Renal pelvis (tissue), 4 donors: Measurements from ENCODE around the gene TAMALIN. TPM values are rescaled to one million over a fixed set of nuclear protein-coding genes. Genes with fewer than 3 reads are reported as not detected.

Experiments
- DNase-seq: peaks from one replicate; pipeline ENCODE4 v3.0.0-alpha.2; 2013
- polyA plus RNA-seq, 3 donors: library from polyadenylated mRNA; unstranded; fragments of 120-200 nt; gene quantifications; one replicate each; pipeline ENCODE4 v1.2.1, GENCODE V29; 2013; ENCODE audit not compliant: insufficient read length in 3 of 3

Gene TAMALIN
- polyA plus RNA-seq, 3 donors: 17.7 to 20.3 (median 19.3) TPM

DNA sequence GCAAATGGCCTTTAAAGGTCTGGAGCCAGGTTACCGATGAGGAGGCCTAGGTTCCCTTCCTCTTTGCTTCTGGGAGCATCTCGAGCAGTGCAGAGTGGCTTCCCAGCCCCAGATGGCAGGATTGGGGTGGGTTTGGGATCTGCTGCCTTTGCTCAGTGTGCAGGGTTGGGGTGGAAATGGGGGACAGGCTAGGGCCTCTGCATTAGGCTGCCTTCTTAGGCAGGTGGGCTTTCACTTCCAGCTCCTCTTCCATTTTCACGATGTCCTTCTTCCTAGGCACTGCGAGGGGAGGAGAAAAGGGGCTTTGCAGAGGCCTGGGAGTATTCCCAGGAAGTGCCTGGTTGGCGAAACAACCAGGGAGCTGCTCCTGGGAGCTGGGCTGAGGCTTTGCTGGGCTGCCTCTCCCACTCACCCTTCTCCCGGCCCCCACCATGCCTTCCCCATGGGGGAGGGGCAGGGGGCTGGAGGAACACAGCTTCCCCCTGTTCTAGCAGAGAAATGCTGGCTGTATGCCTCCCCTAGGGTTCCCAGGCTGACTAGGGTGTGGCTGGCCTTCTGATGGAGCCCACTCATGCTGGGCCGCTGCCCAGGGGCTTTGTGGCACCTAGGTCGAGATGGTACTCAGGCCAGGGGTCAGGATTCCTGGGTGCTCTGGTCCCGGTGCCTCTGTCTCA lies 46.9 kb downstream of the TAMALIN start:
- DNase-seq: no peak

DNA sequence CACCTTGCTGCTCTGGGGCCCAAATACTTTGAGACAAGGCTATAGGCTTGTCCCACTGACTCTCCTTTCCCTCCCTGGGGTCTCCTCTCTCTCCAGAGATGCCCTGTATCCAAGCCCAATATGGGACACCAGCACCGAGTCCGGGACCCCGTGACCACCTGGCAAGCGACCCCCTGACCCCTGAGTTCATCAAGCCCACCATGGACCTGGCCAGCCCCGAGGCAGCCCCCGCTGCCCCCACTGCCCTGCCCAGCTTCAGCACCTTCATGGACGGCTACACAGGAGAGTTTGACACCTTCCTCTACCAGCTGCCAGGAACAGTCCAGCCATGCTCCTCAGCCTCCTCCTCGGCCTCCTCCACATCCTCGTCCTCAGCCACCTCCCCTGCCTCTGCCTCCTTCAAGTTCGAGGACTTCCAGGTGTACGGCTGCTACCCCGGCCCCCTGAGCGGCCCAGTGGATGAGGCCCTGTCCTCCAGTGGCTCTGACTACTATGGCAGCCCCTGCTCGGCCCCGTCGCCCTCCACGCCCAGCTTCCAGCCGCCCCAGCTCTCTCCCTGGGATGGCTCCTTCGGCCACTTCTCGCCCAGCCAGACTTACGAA lies 47.6 kb downstream of the TAMALIN start:
- no peak for DNase-seq

DNA sequence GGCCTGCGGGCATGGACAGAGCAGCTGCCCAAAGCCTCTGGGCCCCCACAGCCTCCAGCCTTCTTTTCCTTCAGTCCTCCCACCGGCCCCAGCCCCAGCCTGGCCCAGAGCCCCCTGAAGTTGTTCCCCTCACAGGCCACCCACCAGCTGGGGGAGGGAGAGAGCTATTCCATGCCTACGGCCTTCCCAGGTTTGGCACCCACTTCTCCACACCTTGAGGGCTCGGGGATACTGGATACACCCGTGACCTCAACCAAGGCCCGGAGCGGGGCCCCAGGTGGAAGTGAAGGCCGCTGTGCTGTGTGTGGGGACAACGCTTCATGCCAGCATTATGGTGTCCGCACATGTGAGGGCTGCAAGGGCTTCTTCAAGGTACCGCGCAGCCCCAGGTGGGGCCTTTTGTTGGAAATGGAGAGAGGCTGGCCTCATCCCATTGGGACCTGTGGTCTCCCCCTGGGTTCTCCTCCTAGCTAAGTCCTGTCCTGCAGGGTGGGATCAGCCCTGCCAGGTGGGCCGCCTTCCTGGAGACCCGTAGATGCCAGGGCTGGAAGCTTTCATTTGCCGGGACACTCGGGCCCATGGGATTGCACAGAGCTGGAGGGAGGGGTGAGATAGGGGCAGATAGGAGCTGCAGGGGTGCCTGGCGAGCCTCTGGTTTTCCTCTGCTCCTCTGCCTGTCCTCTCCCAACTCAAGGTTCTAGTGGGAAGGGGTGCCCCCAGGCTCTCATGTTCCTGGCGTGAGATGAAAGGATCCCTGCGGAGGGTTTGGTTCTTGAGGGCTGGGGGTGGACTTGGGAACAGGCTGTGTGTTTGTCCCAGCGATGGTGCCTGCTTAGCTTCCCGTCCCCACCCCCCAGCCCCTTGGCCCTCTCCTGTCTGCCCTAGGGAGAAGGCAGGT lies 48.3 kb downstream of the TAMALIN start:
- no peak for DNase-seq

DNA sequence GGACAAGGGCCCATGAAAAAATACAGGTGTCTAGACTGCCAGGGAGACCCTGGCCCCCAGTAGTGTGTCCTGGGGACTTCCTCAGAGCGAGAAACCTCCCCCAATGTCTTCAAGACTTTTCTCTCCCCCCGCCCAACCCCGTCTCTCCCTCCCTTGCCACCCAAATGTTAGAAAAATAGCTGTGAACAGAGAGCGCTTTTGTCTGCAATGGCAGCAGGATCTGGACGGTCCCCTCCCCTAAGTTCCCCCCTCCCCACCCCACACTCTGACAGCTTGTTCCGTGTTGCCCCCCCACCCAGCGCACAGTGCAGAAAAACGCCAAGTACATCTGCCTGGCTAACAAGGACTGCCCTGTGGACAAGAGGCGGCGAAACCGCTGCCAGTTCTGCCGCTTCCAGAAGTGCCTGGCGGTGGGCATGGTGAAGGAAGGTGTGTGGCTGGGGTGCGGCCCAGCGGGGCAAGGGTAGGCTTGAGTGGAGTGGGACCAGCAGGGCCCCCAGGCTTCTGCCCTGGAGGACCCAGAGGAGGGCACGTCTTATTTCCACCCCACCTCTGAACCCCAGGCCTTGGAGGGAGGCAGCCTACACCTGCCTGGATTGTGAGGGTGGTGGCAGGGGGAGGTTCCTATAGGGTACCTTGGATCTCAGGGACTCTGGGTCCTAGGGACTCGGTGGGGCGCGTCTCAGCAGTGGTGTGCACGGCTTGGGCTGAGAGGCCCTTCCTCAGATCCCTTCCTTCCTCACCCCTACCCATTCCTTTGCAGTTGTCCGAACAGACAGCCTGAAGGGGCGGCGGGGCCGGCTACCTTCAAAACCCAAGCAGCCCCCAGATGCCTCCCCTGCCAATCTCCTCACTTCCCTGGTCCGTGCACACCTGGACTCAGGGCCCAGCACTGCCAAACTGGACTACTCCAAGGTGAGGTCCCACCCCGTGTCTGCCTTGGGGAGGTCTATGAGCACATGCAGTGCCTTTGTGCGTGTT lies 49.3 kb downstream of the TAMALIN start:
- no peak for DNase-seq

DNA sequence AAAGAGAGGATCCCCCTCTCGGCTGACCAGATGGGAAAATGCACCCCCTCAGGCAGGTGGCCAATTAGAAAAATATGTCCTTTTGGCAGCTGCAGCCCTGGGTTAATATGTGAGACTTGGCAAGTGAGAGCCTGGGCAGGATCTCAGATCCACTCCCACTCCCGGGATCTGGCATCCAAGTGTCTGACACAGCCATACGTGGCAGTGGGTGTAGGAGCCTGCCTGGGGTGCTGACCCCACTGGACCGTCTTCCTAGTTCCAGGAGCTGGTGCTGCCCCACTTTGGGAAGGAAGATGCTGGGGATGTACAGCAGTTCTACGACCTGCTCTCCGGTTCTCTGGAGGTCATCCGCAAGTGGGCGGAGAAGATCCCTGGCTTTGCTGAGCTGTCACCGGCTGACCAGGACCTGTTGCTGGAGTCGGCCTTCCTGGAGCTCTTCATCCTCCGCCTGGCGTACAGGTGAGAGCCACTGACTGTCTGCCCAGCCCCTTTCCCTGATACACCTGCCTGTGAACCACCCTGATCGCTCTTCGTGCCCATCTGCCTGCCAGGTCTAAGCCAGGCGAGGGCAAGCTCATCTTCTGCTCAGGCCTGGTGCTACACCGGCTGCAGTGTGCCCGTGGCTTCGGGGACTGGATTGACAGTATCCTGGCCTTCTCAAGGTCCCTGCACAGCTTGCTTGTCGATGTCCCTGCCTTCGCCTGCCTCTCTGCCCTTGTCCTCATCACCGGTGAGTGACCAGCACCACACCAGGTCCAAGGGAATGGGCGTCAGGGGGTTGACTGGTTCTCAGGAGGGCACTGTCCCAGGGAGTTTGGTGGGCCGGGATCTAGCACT lies 50.3 kb downstream of the TAMALIN start:
- DNase-seq: no peak

DNA sequence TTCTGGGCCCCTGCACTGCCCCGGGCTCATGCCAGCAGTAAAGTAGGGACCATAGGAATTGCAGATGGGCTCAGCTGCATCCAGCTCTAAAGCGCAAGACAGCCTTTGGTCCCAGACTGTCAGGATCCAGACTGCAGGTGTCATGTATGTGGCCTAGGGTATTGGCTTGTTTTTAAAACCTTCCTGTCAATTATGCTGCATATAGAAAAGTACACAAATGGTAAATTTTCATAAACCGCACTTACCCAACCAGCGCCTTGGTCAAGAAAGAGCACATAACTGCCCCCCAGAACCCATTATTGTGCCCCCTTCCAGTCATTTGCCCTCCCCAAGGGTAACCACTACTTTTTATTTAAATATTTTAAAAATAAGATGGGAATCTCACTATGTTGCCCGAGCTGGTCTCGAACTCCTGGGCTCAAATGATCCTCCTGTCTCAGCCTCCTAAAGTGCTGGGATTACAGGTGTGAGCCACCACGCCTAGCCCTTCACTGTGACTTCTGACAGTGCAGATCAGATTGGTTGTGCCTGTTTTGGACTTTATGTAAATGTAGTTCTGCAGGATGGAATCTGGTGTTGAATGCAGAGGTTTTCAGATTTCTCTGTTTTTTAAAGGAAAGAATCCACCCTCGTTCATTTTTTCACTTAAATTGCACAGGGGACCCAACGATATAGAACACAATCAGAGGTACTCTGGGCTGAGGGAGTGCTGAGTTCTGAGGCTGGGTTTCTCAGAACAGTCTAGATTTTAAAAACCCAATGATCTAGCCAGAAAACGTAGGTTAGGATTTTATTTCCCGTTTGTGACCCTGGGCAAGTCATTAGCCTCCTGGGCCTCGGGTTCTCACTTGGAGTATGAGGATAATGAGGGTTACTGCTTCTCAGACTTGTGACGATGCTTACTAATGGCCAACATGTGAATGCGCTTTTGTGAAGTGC lies 51.2 kb downstream of the TAMALIN start:
- no peak for DNase-seq

DNA sequence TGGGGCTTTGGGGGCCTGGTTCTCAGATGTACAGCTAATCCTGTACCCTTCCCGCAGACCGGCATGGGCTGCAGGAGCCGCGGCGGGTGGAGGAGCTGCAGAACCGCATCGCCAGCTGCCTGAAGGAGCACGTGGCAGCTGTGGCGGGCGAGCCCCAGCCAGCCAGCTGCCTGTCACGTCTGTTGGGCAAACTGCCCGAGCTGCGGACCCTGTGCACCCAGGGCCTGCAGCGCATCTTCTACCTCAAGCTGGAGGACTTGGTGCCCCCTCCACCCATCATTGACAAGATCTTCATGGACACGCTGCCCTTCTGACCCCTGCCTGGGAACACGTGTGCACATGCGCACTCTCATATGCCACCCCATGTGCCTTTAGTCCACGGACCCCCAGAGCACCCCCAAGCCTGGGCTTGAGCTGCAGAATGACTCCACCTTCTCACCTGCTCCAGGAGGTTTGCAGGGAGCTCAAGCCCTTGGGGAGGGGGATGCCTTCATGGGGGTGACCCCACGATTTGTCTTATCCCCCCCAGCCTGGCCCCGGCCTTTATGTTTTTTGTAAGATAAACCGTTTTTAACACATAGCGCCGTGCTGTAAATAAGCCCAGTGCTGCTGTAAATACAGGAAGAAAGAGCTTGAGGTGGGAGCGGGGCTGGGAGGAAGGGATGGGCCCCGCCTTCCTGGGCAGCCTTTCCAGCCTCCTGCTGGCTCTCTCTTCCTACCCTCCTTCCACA lies 52.0 kb downstream of the TAMALIN start:
- DNase-seq: no peak

DNA sequence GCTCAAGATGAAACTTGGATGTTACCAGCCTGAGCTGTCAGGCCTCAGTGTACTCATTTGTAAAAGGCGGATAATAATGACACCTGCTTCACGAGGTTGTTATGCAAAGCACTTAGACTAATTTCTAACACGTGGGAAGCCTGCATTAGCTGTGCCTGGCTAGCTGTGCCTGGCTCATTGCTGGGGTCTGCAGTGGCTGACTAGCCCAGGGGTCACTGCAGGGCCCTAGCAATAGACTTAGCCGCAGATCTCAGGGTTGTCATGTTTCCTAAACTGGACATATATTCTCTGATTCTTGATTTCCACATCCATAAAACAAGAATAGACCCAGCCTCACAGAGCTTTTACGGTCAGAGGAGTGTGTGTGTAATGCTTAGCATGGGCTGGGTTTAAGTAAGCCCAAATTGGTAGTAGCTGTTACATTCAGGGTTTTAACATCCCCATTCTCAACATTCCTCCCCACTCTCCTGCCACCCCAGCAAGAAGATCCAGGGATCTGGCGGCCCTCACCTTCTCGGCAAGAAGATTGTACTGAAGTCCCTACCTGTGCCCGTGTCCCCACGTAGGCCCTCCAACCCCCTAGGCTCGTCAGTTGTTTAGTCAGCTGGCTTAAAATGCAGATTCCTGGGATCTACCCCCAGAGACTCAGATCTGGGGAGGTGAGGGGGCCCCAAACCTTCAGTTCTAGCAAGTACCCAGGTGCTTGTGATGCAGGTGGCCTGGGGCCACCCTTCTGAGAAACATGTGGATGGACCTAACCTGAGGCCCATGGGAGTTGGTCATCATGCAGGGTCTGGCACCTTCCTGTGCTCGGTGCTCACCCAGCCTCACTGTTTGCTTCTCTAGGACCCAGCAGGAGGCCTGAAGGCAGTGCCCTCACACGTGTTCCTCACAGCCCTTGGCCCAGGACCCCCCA lies 53.1 kb downstream of the TAMALIN start:
- no peak for DNase-seq

DNA sequence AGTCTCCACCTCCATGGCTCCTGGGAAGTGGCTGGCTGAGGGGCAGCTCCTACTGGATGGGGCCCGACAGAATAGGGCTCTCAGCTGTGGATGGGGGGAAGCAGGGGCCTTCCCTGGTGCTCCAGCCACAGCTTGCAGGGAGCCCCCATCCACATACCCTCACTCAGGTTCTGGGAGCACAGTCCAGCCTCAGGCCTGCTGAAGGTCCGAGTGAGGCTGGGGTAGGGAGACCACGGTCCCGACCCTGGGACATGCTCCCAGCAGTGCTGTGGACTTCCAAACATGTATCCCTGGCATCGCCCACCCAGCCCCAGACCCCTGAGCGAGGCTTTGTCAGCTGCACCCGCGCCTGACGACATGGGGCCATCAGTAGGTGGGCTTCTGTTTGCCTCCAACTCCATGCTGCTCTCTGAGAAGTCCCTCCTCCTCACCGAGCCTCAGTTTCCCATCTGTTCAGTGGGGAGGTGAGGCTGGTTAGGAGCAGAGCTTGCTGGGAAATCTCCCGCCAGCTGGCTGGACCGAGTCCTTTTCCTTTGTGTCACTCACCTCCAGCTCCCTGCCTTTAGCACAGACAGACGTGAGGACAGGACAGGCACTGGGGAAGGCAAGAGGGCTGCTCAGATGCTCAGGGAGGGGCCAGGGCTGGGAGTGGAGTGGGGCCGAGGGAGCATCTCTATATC lies 53.9 kb downstream of the TAMALIN start:
- DNase-seq: no peak

DNA sequence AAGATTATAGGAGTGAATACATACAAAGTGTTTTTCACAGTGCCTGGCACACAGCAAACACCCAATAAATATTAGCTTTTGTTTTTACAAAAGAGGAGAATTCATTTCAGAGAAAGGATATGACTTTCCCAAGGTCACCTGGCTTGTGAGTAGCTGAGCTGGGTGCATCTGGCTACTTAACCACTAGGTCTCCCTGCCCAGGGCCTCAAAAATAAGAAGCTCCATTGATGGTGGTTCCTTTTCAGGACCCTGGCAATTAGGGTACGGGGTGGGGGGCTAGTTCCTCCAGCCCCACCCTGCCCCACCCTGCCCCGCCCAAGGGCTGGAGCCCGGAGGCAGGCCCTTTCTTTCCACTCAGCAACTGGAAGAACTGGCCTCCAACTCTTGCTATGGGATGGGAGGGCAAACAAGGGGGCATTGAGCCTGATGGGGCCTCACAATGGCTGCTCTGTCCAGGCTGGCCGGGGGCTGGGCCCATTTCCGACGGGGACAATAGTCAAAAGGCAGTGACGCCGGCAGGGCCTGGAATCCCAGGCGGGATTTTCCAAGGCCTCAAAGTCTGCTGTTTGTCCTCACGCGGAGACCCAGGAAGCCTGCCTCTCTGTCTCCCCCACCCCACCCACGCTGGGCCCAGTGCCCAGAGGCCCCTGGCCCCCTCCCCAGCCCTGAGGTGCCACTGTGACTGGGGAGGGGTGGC lies 54.9 kb downstream of the TAMALIN start:
- DNase-seq: no peak

DNA sequence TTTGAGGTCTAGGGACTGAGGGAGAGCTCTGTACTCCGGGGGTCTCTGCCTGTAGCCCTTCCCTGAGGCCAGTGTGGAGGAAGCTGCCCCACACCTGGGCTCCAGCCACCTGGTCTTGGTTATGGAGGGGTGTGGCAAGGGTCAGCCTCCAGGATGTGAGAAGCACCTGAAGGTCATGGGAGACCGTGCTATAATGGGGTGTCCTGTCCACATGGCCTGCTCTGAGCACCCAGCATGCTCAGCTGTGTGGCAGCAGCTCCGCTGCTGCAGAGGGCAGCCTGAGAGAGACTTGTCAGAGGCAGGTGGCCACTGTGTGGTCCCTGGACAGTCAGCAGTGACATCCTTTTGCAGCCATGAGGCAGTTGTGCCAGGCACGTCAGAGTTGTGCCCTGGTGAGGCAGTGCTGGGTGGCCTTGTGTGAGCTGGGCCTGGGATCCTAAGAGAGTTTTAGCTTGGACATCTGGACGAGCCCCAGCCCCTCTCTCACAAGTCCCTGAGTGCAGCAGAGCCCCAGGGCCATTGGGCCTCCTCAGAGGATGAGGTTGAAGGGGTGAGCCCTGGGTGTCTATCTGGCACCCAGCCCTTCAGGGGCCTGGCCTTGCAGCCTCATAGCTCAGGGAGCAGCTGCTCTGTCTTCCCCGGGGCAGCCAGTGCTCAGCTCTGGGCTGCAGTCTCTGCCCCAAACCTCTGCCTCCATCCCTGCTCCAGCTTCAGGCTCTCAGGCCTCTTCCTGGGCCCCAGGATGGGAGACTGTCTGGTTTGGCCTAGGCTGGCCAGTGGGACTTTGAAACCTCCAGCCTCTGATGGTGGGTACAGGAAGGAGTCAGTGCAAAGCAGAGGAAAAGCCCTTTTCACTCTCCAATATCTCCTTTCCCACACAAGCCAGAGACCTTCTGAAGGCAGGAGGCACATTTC lies 55.7 kb downstream of the TAMALIN start:
- no peak for DNase-seq

DNA sequence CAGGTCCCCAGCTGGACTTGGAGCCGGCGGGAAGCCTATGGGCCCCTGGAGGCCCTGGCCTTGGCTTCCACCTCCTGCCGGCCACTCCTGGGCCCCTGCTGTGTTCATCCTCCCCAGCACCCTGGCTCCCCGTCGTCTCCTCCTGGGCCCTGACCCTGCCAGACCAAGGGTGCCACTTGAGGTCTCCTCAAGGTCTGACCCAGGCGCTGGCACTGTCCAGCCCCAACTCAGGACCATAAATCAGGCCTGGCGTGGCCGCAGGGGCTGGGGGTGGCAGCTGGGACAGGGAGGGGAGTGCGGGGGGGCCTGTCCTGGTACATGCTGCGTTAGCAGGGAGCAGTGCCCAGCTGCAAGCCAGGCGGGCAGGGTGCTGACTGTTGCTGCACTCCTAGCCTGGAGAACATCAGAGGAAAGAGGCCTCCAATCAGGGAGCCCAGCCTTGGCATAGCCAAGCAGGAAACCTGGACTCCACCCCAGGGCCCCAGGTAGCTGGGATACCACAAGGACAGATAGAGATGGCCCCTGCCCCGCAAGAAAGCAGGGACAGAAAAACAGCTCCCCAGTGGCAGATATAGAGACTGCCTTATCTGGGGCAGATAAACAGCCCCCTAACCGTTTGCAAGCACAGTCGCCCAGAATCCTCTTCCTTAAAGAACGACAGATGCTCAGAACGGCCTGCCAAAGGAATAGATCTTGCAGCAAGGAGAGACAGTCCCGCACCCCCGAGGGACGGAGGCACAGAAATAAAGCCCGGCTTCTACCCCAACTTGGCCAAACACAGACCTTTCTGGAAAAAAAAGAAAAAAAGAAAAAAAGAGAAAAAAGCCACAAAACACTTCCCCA lies 56.6 kb downstream of the TAMALIN start:
- no peak for DNase-seq

DNA sequence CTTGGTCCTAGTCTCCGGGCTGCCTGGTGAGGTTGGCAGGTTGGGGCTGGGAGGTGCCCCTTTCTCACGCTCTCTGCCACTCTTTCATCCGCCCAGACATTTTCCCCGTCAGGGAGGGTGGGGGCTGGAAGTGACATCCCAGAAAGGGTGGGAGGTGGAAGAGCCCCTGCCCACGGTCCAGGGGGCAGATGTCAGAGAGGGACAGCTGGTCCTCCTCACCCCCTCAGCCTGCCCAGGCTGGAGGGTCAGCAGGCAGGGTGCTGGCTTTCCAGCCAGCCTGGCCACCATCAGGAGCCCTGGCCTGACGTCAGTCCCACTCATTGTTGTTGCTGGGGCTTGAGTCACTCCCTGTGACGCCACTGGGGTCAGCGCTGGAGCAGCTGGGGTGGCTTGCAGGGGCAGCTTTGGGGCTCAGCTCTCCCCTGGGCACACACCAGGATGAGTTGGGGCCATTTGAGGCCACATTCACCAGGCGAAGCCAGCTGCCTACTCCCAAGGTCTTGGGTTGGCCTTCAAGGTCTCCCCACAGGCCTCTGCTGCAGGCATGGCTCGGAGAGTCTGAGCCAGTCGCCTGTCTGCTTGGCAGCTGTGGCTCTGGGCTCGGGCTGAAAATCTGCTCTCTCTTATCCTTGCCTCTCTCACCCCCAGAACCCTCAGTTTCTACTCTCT lies 57.4 kb downstream of the TAMALIN start:
- DNase-seq: no peak
